A673 (cell line): ENCODE results near the gene HMOX2. TPM values are rescaled to one million over a fixed set of nuclear protein-coding genes. Genes with fewer than 3 reads are reported as not detected.

Source experiments
- BruUV-seq: library from RNA; stranded (reverse); fragments of 400-500 nt; replicated peaks from 2 replicates; lab custom pipeline; 2021; lab: Mats Ljungman, UMichigan
- CTCF ChIA-PET: fragments of 300-600 bp; sonication (Branson Sonifier 250); formaldehyde crosslinking; loops from one replicate; lab custom pipeline; 2022; ENCODE audit warnings: antibody characterized with exemption; lab: Charles Lee
- POLR2A ChIA-PET: fragments of 300-600 bp; sonication (Branson Sonifier 250); formaldehyde crosslinking; loops from one replicate; lab custom pipeline; 2022; ENCODE audit warnings: antibody characterized with exemption; ENCODE audit not compliant: low non-redundant PET; lab: Charles Lee
- DNase-seq: peaks from one replicate; pipeline ENCODE4 v3.0.0-alpha.2; 2015; ENCODE audit warnings: low spot score
- H3K27ac ChIP-seq: fragments of 200-600 bp; sonication (generic); 2 replicates; pipeline ENCODE4 v1.5.1; 2016; ENCODE audit warnings: mixed run types, low read depth, mild to moderate bottlenecking, mixed read lengths, antibody characterized with exemption, low read length; ENCODE audit not compliant: poor library complexity, severe bottlenecking
- H3K27me3 ChIP-seq: fragments of 200-600 bp; sonication (generic); replicated peaks from 2 replicates; pipeline ENCODE4 v1.6.1; 2017; ENCODE audit warnings: mixed run types, low read depth, mild to moderate bottlenecking, mixed read lengths, antibody characterized with exemption, low read length; ENCODE audit not compliant: insufficient read depth, poor library complexity
- H3K36me3 ChIP-seq: fragments of 200-600 bp; sonication (generic); 2 replicates; pipeline ENCODE4 v1.6.1; 2016; ENCODE audit warnings: mixed run types, mild to moderate bottlenecking, mixed read lengths, antibody characterized with exemption, low read length; ENCODE audit not compliant: insufficient read depth, poor library complexity, severe bottlenecking
- H3K4me1 ChIP-seq: fragments of 200-600 bp; sonication (generic); 2 replicates; pipeline ENCODE4 v1.6.1; 2017; ENCODE audit warnings: mixed run types, mild to moderate bottlenecking, mixed read lengths, antibody characterized with exemption, low read length; ENCODE audit not compliant: insufficient read depth, poor library complexity, severe bottlenecking
- H3K4me3 ChIP-seq: fragments of 200-600 bp; sonication (generic); 2 replicates; pipeline ENCODE4 v1.5.1; 2016; ENCODE audit warnings: low read depth, mixed run types, mild to moderate bottlenecking, mixed read lengths, low read length; ENCODE audit not compliant: poor library complexity, severe bottlenecking
- H3K9me3 ChIP-seq: fragments of 200-600 bp; sonication (generic); 2 replicates; pipeline ENCODE4 v1.6.1; 2016; ENCODE audit warnings: mixed run types, low read depth, mild to moderate bottlenecking, mixed read lengths, antibody characterized with exemption, low read length; ENCODE audit not compliant: poor library complexity, severe bottlenecking
- CTCF ChIP-seq: fragments of 300-800, 200-600 bp; sonication (generic); conservative IDR thresholded peaks from 2 replicates; pipeline ENCODE4 v1.5.1; 2017; ENCODE audit warnings: low read depth, mild to moderate bottlenecking, antibody characterized with exemption, low read length, moderate library complexity, mixed read lengths
- EZH2 ChIP-seq: fragments of 200-600 bp; sonication (generic); IDR thresholded peaks from 2 replicates; pipeline ENCODE4 v1.6.1; 2017; ENCODE audit warnings: borderline replicate concordance, low read depth, mild to moderate bottlenecking, mixed read lengths, antibody characterized with exemption, low read length; ENCODE audit not compliant: poor library complexity, severe bottlenecking
- intact Hi-C: fragments of 100-400 bp; cut with micrococcal nuclease; formaldehyde crosslinking; loops from one replicate; pipeline ENCODE4 v1.10.0; 2022; ENCODE audit not compliant: unreplicated experiment
- total RNA-seq: library from RNA; stranded (reverse); gene quantifications from 2 replicates; pipeline ENCODE4 v1.2.3, GENCODE V29; 2021

Gene HMOX2
- total RNA-seq, 1 experiment from 2014 or later: 63.0 TPM

DNA sequence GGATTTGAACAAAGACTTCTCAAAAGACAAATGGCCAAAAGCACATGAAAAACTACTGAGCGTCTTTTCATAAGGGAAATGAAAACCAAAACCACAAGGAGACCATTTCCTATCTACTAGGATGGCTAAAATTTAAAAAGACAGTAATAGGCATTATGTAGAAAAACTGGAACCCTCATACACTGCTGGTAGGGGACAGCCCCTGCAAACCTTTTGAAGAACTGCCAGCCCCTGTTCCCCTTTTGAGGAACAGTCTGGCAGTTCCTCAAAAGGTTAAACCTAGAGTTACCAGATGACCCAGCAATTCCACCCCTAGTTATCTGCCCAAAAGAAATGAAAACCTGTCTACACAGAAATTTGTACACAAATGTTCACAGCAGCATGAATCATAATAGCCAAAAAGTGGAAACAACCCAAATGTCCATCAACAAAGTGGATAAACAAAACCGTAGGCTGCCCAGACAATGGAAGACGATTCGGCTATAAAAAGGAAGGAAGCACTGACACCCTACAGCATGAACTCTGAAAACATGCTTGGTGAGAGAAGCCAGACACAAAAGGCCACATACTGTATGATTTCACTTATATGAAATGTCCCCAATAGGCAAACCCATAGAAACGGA lies 39.5 kb downstream of the HMOX2 start:
- POLR2A ChIA-PET: no interaction called here
- Histone ChIP-seq H3K9me3 (no peaks in the 10 kb centered on the region), H3K27me3 (no peaks in the 10 kb centered on the region), H3K4me1 (peaks cover 3% of the 10 kb centered on the region), H3K36me3 (peaks cover 3% of the 10 kb centered on the region), H3K27ac (no peak overlapping the region), H3K4me3 (no peak overlapping the region)
- TF ChIP-seq EZH2: no peak
- TF ChIP-seq CTCF: no peak
- intact Hi-C loops: loop anchor here (5.0 kb wide), 1 partner anchor 442 kb away; the partner anchor contains the start of gene SEC14L5
- BruUV-seq: no TSS peak
- CTCF ChIA-PET: no interaction called here
- no peak for DNase-seq

GRCh38 chr16:4517812-4518680 lies 41.8 kb downstream of the HMOX2 start:
- no peaks in the 10 kb centered on the region for H3K27me3 ChIP-seq
- ChIA-PET CTCF (interaction anchor here (0.5 kb wide), 1 partner anchor 435 kb away, joined by 3 read pairs; no protein-coding TSS in a partner anchor), POLR2A (no interaction called here)
- H3K9me3 ChIP-seq: no peaks in the 10 kb centered on the region
- H3K36me3 ChIP-seq: no peaks in the 10 kb centered on the region
- peak; percentile 62 for DNase-seq
- H3K4me3 ChIP-seq: no peak overlapping the region
- no peak for TF ChIP-seq EZH2
- peak; percentile 66 for TF ChIP-seq CTCF
- intact Hi-C loops: loop anchor here (5.0 kb wide), 1 partner anchor 439 kb away; the partner anchor contains the start of gene SEC14L5
- H3K27ac ChIP-seq: no peak overlapping the region
- H3K4me1 ChIP-seq: peaks cover 26% of the 10 kb centered on the region
- BruUV-seq: no TSS peak

GRCh38 chr16:4519274-4520058 lies 43.3 kb downstream of the HMOX2 start:
- Histone ChIP-seq H3K36me3 (no peaks in the 10 kb centered on the region), H3K27ac (no peak overlapping the region), H3K27me3 (no peaks in the 10 kb centered on the region), H3K9me3 (no peaks in the 10 kb centered on the region), H3K4me1 (peaks cover 27% of the 10 kb centered on the region), H3K4me3 (no peak overlapping the region)
- POLR2A ChIA-PET: no interaction called here
- BruUV-seq: no TSS peak
- CTCF ChIA-PET: no interaction called here
- intact Hi-C loops: loop anchor here (5.0 kb wide), 1 partner anchor 438 kb away; the partner anchor contains the start of gene SEC14L5
- DNase-seq: no peak
- TF ChIP-seq EZH2 (no peak), CTCF (no peak)
